HepG2 (cell line): ENCODE data around the gene PACSIN1. TPM values are rescaled to one million over a fixed set of nuclear protein-coding genes. Genes with fewer than 3 reads are reported as not detected.
A peak's percentile ranks its signal among the peaks of the same experiment; 100 is the strongest.

ENCODE experiments used
- AKNA ChIP-seq: sonication (generic); formaldehyde crosslinking; IDR thresholded peaks from 2 replicates; pipeline ENCODE4 v1.4.0; 2020; ENCODE audit warnings: missing genetic modification reagents, borderline replicate concordance
- ASH2L ChIP-seq: fragments of 300-600, 200-600 bp; sonication (generic); IDR thresholded peaks from 2 replicates; pipeline ENCODE4 v1.7.0; 2017; ENCODE audit warnings: low read depth, mild to moderate bottlenecking, moderate library complexity, mixed read lengths, low read length; ENCODE audit not compliant: insufficient read length
- CTCF ChIP-seq: sonication (generic); formaldehyde crosslinking; IDR thresholded peaks from 2 replicates; pipeline ENCODE4 v1.5.0; 2020; ENCODE audit warnings: mild to moderate bottlenecking, missing genetic modification reagents, moderate library complexity
- GTF3A ChIP-seq: sonication (generic); formaldehyde crosslinking; conservative IDR thresholded peaks from 2 replicates; pipeline ENCODE4 v1.4.0; 2020; ENCODE audit warnings: mild to moderate bottlenecking, missing genetic modification reagents
- HCFC1 ChIP-seq: fragments of 150-350 bp; IDR thresholded peaks from 2 replicates; pipeline ENCODE4 v1.6.1; 2014; ENCODE audit warnings: low read depth, low read length
- HOXD1 ChIP-seq: sonication (generic); formaldehyde crosslinking; IDR thresholded peaks from 2 replicates; pipeline ENCODE4 v1.5.0; 2020; ENCODE audit warnings: missing genetic modification reagents
- SP5 ChIP-seq: IDR thresholded peaks from 2 replicates; pipeline ENCODE4 v1.6.1; 2016; ENCODE audit warnings: low read depth, borderline replicate concordance
- ZNF225 ChIP-seq: sonication (generic); formaldehyde crosslinking; IDR thresholded peaks from 2 replicates; pipeline ENCODE4 v1.4.0; 2020; ENCODE audit warnings: mild to moderate bottlenecking, missing genetic modification reagents
- ZNF331 ChIP-seq: sonication (generic); formaldehyde crosslinking; IDR thresholded peaks from 2 replicates; pipeline ENCODE4 v1.4.0; 2020; ENCODE audit warnings: missing genetic modification reagents
- ZNF503 ChIP-seq: sonication (generic); formaldehyde crosslinking; IDR thresholded peaks from 2 replicates; pipeline ENCODE4 v1.4.0; 2020; ENCODE audit warnings: missing genetic modification reagents
- ZNF674 ChIP-seq: sonication (generic); formaldehyde crosslinking; IDR thresholded peaks from 2 replicates; pipeline ENCODE4 v1.5.0; 2020; ENCODE audit warnings: low read depth, mild to moderate bottlenecking, missing genetic modification reagents
- ZNF687 ChIP-seq: sonication (generic); formaldehyde crosslinking; IDR thresholded peaks from 2 replicates; pipeline ENCODE4 v1.5.1; 2020; ENCODE audit warnings: mild to moderate bottlenecking, missing genetic modification reagents, moderate library complexity
- ZNF780A ChIP-seq: sonication (generic); formaldehyde crosslinking; IDR thresholded peaks from 2 replicates; pipeline ENCODE4 v1.8.0; 2022; ENCODE audit warnings: mild to moderate bottlenecking, missing genetic modification reagents, moderate library complexity
- polyA plus RNA-seq, 8 experiments: library from polyadenylated mRNA; depleted of rRNA in 3 of 8; stranded (reverse) in 7 of 8; unstranded in 1 of 8; fragments of >200 nt; fragmentation: Illumina TruSeq in 4 of 8; extraction: Trizol in 4 of 8; gene quantifications; 2 replicates each; pipeline versions ENCODE4 v1.2.1 to v1.2.3, GENCODE V29; 2011 to 2016; ENCODE audit warnings: low read depth in 4 of 8, missing spikeins in 1 of 8, mixed read lengths in 1 of 8; ENCODE audit not compliant: insufficient read depth in 1 of 8
- total RNA-seq, 5 experiments: library from RNA; depleted of rRNA; stranded (reverse); fragments of >200 nt; fragmentation: Illumina TruSeq; extraction: Trizol; gene quantifications; 2 replicates each; pipeline ENCODE4 v1.2.3, GENCODE V29; 2016; ENCODE audit warnings: low read depth in 1 of 5

The PACSIN1 gene
- total and polyA plus RNA-seq, 2 of the 13 experiments (the other 11 are each of a cell fraction or from before 2014, with no cell fraction given): not detected

GRCh38 chr6:34425498-34426410 lies 40.1 kb upstream of the PACSIN1 start, which contains the start of gene RPS10 (continued):
- TF ChIP-seq ZNF687 (CRISPR knock-in tag) (peak; percentile 90), ZNF780A (CRISPR knock-in tag) (no peak), HOXD1 (CRISPR knock-in tag) (no peak), HCFC1 (peak; percentile 39; the same call in 1 of the 2 replicates), ZNF674 (CRISPR knock-in tag) (no peak), AKNA (CRISPR knock-in tag) (no peak), SP5 (CRISPR knock-in tag) (peak; percentile 56; the same call in 1 of the 2 replicates), ASH2L (peak; percentile 94), GTF3A (CRISPR knock-in tag) (no peak), ZNF331 (CRISPR knock-in tag) (peak; percentile 53; the same call in 1 of the 2 replicates), ZNF503 (CRISPR knock-in tag) (peak; percentile 46; the same call in 1 of the 2 replicates), ZNF225 (peak; percentile 94; the same call in 1 of the 2 replicates), CTCF (CRISPR knock-in tag) (peak; percentile 52)
